ENCODE measurements around the gene SLC26A2. TPM values are rescaled to one million over a fixed set of nuclear protein-coding genes. Genes with fewer than 3 reads are reported as not detected.
"Not testable (repeated sequence)": the region's sequence is repeated elsewhere in the genome, so short reads cannot be mapped to it uniquely, and the experiment has no call there.

SLC26A2 gene
- total RNA-seq, 1 donor = 21.6 TPM

- DNase-seq (ENCODE audit: low read depth) = no peak
- H3K4me3 ChIP-seq (ENCODE audit: low read depth, low read length) = no peak overlapping the region
- TF ChIP-seq, protein P1, sequence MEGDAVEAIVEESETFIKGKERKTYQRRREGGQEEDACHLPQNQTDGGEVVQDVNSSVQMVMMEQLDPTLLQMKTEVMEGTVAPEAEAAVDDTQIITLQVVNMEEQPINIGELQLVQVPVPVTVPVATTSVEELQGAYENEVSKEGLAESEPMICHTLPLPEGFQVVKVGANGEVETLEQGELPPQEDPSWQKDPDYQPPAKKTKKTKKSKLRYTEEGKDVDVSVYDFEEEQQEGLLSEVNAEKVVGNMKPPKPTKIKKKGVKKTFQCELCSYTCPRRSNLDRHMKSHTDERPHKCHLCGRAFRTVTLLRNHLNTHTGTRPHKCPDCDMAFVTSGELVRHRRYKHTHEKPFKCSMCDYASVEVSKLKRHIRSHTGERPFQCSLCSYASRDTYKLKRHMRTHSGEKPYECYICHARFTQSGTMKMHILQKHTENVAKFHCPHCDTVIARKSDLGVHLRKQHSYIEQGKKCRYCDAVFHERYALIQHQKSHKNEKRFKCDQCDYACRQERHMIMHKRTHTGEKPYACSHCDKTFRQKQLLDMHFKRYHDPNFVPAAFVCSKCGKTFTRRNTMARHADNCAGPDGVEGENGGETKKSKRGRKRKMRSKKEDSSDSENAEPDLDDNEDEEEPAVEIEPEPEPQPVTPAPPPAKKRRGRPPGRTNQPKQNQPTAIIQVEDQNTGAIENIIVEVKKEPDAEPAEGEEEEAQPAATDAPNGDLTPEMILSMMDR (IDR thresholded peaks at IDR 0.05; ENCODE audit: insufficient read depth, low read depth, low read length) = no peak
Observed at GRCh38 chr5:150021491-150022157, 61.1 kb downstream of the SLC26A2 start.

GRCh38 chr5:150022158-150022531 is 61.6 kb downstream of the SLC26A2 start:
- peak; percentile 53 for DNase-seq (ENCODE audit: low read depth)
- TF ChIP-seq, protein P1 (IDR thresholded peaks at IDR 0.05; ENCODE audit: insufficient read depth, low read depth, low read length) = no peak
- H3K4me3 ChIP-seq (ENCODE audit: low read depth, low read length) = no peak overlapping the region

DNA sequence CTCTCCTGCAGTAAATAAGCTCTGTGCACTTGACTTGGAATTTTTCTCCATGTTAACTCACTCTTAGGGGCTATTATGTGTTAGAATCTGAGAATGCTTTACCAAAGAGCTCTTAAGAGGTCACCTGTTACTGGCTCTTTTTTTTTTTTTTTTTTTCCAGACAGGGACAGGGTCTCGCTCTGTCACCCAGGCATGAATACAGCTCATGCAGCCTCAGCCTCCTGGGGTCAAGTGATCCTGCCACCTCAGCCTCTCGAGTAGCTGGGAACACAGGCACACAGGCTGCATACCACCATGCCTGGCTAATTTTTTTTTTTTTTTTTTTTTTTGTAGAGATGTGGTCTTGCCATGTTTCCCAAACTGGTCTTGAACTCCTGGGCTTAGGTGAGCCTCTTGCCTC is 62.1 kb downstream of the SLC26A2 start:
- no peak overlapping the region for H3K4me3 ChIP-seq (ENCODE audit: low read depth, low read length)
- TF ChIP-seq, protein P1 (IDR thresholded peaks at IDR 0.05; ENCODE audit: insufficient read depth, low read depth, low read length) = no peak
- DNase-seq (ENCODE audit: low read depth) = no peak

- no peak for DNase-seq (ENCODE audit: low read depth)
- no peak overlapping the region for H3K4me3 ChIP-seq (ENCODE audit: low read depth, low read length)
- TF ChIP-seq, protein P1 (IDR thresholded peaks at IDR 0.05; ENCODE audit: insufficient read depth, low read depth, low read length) = no peak
Observed at GRCh38 chr5:150023136-150023535, 62.6 kb downstream of the SLC26A2 start.

DNA sequence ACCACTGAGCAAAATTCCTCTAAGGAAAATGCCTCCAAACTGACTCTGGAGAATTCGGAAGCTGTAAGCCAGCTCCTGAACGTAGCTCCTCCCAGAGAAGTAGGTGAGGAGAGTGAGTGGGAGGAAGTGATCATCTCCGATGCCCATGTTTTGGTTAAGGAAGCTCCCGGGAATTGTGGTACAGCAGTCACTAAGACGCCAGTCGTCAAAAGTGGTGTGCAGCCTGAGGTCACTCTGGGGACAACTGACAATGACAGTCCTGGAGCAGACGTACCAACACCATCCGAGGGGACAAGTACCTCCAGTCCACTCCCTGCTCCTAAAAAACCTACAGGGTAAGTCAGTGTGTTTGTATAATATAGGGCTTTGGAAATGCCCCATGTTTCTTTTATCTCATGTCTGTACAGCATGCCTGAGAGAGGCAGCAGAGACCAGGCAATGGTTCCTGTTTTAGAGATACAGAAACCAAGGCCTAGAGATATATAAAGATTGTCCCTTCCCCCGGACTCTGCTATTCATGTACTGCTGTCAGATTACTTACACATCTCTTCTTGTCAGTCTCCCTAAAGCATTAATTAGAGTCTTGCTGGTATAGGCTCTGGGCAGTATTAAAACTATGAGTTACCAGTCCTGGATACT is 63.9 kb downstream of the SLC26A2 start:
- no peak for DNase-seq (ENCODE audit: low read depth)
- TF ChIP-seq, protein P1 (IDR thresholded peaks at IDR 0.05; ENCODE audit: insufficient read depth, low read depth, low read length) = peak; percentile 10
- no peak overlapping the region for H3K4me3 ChIP-seq (ENCODE audit: low read depth, low read length)

DNA sequence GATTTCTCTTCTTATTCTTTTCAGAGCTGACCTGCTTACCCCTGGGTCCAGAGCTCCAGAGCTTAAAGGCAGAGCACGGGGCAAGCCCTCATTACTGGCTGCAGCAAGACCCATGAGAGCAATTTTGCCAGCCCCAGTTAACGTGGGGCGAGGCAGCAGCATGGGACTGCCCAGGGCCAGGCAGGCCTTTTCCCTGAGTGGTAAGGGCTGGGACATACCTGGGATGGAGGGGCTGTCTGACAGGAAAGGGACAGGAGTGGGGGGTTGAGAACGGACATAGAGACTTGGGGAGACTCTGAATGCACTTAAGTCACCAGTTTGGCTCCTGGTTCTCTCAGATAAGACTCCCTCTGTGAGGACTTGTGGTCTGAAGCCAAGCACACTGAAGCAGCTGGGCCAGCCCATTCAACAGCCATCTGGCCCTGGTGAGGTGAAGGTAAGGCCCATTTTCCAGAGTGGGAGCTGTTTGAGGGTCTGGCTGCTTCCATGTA is 66.2 kb downstream of the SLC26A2 start:
- DNase-seq (ENCODE audit: low read depth) = no peak
- no peak overlapping the region for H3K4me3 ChIP-seq (ENCODE audit: low read depth, low read length)
- TF ChIP-seq, protein P1 (IDR thresholded peaks at IDR 0.05; ENCODE audit: insufficient read depth, low read depth, low read length) = no peak

DNA sequence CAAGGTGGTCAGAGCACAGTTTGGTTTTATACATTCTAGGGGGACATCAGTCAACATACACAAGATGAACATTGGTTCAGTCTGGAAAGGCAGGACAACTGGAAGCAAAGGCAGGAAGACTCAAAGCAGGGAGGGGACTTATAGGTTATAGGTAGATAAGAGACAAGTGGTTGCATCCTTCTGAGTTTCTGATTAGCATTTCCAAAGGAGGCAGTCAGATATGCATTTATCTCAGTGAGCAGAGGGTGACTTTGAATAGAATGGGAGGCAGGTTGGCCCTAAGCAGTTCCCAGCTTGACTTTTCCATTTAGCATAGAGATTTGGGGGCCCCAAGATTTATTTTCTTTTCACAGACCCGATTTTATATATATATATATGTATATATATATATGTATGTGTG is 67.5 kb downstream of the SLC26A2 start:
- not testable (repeated sequence) for H3K4me3 ChIP-seq (ENCODE audit: low read depth, low read length); DNase-seq (ENCODE audit: low read depth)

All from fibroblast of villous mesenchyme (primary cell).